KMS-11 (cell line): ENCODE measurements around the gene PIEZO2.

ENCODE experiments used
- H2AFZ ChIP-seq: fragments of 200-600 bp; sonication (generic); 2 replicates; pipeline ENCODE4 v1.6.1; 2016; ENCODE audit warnings: antibody characterized with exemption, mixed run types, low read depth
- H3K27ac ChIP-seq: fragments of 200-600 bp; sonication (generic); 2 replicates; pipeline ENCODE4 v1.6.1; 2016; ENCODE audit warnings: mild to moderate bottlenecking, mixed run types
- H3K27me3 ChIP-seq: fragments of 200-600 bp; sonication (generic); 2 replicates; pipeline ENCODE4 v1.6.1; 2017; ENCODE audit warnings: mild to moderate bottlenecking, low read depth, mixed run types, moderate library complexity; ENCODE audit not compliant: insufficient read depth
- H3K36me3 ChIP-seq: fragments of 200-600 bp; sonication (generic); 2 replicates; pipeline ENCODE4 v1.6.1; 2017; ENCODE audit warnings: mild to moderate bottlenecking, mixed run types; ENCODE audit not compliant: insufficient read depth
- H3K4me1 ChIP-seq: fragments of 200-600 bp; sonication (generic); 2 replicates; pipeline ENCODE4 v1.6.1; 2016; ENCODE audit warnings: mild to moderate bottlenecking, low read depth, mixed run types; ENCODE audit not compliant: poor library complexity, severe bottlenecking
- H3K4me2 ChIP-seq: fragments of 200-600 bp; sonication (generic); 2 replicates; pipeline ENCODE4 v1.7.0; 2016; ENCODE audit warnings: mild to moderate bottlenecking, mixed run types
- H3K4me3 ChIP-seq: fragments of 200-600 bp; sonication (generic); IDR thresholded peaks from 2 replicates; pipeline ENCODE4 v1.6.1; 2017; ENCODE audit warnings: low read depth, low read length, mixed read lengths; ENCODE audit not compliant: insufficient read depth
- H3K79me2 ChIP-seq: fragments of 200-600 bp; sonication (generic); 2 replicates; pipeline ENCODE4 v1.6.1; 2016; ENCODE audit warnings: low read depth, mixed run types; ENCODE audit not compliant: insufficient read depth
- H3K9ac ChIP-seq: fragments of 200-600 bp; sonication (generic); 2 replicates; pipeline ENCODE4 v1.6.1; 2016; ENCODE audit warnings: mild to moderate bottlenecking, mixed run types
- H4K20me1 ChIP-seq: fragments of 200-600 bp; sonication (generic); 2 replicates; pipeline ENCODE4 v1.6.1; 2016; ENCODE audit warnings: mild to moderate bottlenecking, mixed run types; ENCODE audit not compliant: insufficient read depth
- TF ChIP-seq, protein P1 (sequence below): fragments of 200-600 bp; sonication (generic); conservative IDR thresholded peaks from 2 replicates; pipeline ENCODE4 v1.6.1; 2017; ENCODE audit warnings: low read depth, mild to moderate bottlenecking, antibody characterized with exemption, low read length, moderate library complexity, mixed read lengths

Gene PIEZO2

GRCh38 chr18:11162889-11163288 lies 13.5 kb upstream of the PIEZO2 start:
- no peaks in the 10 kb centered on the region for H3K36me3 ChIP-seq
- H3K4me1 ChIP-seq = peaks cover 17% of the 10 kb centered on the region
- H3K4me3 ChIP-seq = no peak overlapping the region
- no peak overlapping the region for H2AFZ ChIP-seq
- no peak overlapping the region for H3K4me2 ChIP-seq
- no peaks in the 10 kb centered on the region for H3K79me2 ChIP-seq
- no peak overlapping the region for H3K27ac ChIP-seq
- no peaks in the 10 kb centered on the region for H4K20me1 ChIP-seq
- H3K27me3 ChIP-seq = no peaks in the 10 kb centered on the region
- TF ChIP-seq, protein P1, sequence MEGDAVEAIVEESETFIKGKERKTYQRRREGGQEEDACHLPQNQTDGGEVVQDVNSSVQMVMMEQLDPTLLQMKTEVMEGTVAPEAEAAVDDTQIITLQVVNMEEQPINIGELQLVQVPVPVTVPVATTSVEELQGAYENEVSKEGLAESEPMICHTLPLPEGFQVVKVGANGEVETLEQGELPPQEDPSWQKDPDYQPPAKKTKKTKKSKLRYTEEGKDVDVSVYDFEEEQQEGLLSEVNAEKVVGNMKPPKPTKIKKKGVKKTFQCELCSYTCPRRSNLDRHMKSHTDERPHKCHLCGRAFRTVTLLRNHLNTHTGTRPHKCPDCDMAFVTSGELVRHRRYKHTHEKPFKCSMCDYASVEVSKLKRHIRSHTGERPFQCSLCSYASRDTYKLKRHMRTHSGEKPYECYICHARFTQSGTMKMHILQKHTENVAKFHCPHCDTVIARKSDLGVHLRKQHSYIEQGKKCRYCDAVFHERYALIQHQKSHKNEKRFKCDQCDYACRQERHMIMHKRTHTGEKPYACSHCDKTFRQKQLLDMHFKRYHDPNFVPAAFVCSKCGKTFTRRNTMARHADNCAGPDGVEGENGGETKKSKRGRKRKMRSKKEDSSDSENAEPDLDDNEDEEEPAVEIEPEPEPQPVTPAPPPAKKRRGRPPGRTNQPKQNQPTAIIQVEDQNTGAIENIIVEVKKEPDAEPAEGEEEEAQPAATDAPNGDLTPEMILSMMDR = no peak
- H3K9ac ChIP-seq = no peak overlapping the region

- no peaks in the 10 kb centered on the region for H3K36me3 ChIP-seq
Measured at GRCh38 chr18:11162462-11162861, 13.1 kb upstream of the PIEZO2 start.

DNA sequence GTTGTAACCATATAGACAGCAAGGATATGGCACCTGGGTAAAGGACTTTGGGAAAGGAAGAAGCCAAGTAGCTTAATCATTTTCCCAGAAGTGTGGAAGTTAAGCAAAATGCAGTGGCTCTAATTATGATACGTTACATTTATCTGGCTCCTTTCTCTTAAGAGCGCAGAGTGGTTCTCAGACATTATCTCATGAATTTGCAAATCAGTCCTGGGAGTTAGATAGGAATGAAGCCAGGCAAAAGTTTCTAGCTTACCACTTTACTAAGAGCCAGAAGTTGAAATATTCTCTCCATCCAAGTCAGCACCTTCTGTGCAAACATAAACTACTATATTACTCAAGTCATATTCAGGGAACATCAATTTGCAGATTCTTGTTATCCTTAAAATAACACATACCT lies 10.9 kb upstream of the PIEZO2 start:
- no peak overlapping the region for H3K4me3 ChIP-seq
- H4K20me1 ChIP-seq = no peaks in the 10 kb centered on the region
- peaks cover 23% of the 10 kb centered on the region for H3K4me1 ChIP-seq
- H3K36me3 ChIP-seq = no peaks in the 10 kb centered on the region
- TF ChIP-seq, protein P1 = no peak
- H3K27me3 ChIP-seq = no peaks in the 10 kb centered on the region
- no peak overlapping the region for H3K27ac ChIP-seq
- no peaks in the 10 kb centered on the region for H3K79me2 ChIP-seq
- no peak overlapping the region for H2AFZ ChIP-seq
- H3K9ac ChIP-seq = no peak overlapping the region
- peak overlapping the region; percentile 4; the same call in 1 of the 2 replicates for H3K4me2 ChIP-seq

More at GRCh38 chr18:11162462-11162861, 13.1 kb upstream of the PIEZO2 start:
- Histone ChIP-seq H3K4me1 (peaks cover 17% of the 10 kb centered on the region), H2AFZ (no peak overlapping the region), H3K4me3 (no peak overlapping the region), H3K27me3 (no peaks in the 10 kb centered on the region), H3K27ac (no peak overlapping the region), H3K9ac (no peak overlapping the region), H4K20me1 (no peaks in the 10 kb centered on the region), H3K79me2 (no peaks in the 10 kb centered on the region), H3K4me2 (no peak overlapping the region)
- TF ChIP-seq, protein P1 = no peak

DNA sequence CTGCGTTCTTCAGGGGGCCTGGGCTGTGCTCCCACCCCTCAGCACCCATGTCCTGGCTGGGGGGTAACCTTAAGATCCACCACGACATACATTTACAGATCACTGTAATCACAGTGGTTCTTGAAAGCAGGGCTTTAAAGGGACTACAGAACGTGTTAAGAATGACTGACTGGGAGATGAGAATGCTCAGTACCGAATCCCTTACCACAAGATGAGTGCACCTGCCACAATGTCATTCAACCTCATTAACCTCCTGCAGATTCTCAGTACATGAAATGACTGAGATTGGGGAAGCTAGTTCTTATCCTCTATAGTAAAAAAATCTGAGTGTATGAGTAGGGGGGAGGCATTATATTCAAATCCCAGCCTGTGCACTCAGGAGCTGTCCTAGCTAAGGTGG lies 10.5 kb upstream of the PIEZO2 start:
- H3K27me3 ChIP-seq = no peaks in the 10 kb centered on the region
- peaks cover 27% of the 10 kb centered on the region for H3K4me1 ChIP-seq
- H3K36me3 ChIP-seq = no peaks in the 10 kb centered on the region
- H3K4me3 ChIP-seq = no peak overlapping the region
- no peak overlapping the region for H2AFZ ChIP-seq
- peak overlapping the region; percentile 4; the same call in 1 of the 2 replicates for H3K4me2 ChIP-seq
- H4K20me1 ChIP-seq = no peaks in the 10 kb centered on the region
- H3K27ac ChIP-seq = no peak overlapping the region
- H3K79me2 ChIP-seq = no peaks in the 10 kb centered on the region
- no peak overlapping the region for H3K9ac ChIP-seq
- TF ChIP-seq, protein P1 = no peak
